ENCODE measurements around the gene SLC39A1. TPM values are rescaled to one million over a fixed set of nuclear protein-coding genes. Genes with fewer than 3 reads are reported as not detected.

The SLC39A1 gene
- polyA plus RNA-seq, 1 experiment, result 84.0 TPM

GRCh38 chr1:153968408-153968807 is 5.1 kb upstream of the SLC39A1 start:
- H3K4me3 ChIP-seq (ENCODE audit: low read depth, low read length), result peak overlapping the region; percentile 75
- POLR2A ChIA-PET, result interaction anchor here (1.2 to 3.9 kb wide), 2 partner anchors 9 to 22 kb away, joined by 5 to 39 read pairs; partner anchors contain the start of genes DENND4B and JTB
- H3K9me3 ChIP-seq (ENCODE audit: control insufficient read depth, insufficient read depth, low read length), result no peaks in the 10 kb centered on the region
- CTCF ChIA-PET, result interaction anchor here (1.5 to 4.8 kb wide), 4 partner anchors 9 to 147 kb away, joined by 3 to 31 read pairs (median 18); partner anchors contain the start of genes JTB and RAB13
- DNase-seq (ENCODE audit: low read depth, low spot score), result no peak
- no peaks in the 10 kb centered on the region for H3K27me3 ChIP-seq (ENCODE audit: control insufficient read depth, insufficient read depth, low read length)
- H3K27ac ChIP-seq (ENCODE audit: low read depth, low read length), result no peak overlapping the region
- TF ChIP-seq, protein P1, sequence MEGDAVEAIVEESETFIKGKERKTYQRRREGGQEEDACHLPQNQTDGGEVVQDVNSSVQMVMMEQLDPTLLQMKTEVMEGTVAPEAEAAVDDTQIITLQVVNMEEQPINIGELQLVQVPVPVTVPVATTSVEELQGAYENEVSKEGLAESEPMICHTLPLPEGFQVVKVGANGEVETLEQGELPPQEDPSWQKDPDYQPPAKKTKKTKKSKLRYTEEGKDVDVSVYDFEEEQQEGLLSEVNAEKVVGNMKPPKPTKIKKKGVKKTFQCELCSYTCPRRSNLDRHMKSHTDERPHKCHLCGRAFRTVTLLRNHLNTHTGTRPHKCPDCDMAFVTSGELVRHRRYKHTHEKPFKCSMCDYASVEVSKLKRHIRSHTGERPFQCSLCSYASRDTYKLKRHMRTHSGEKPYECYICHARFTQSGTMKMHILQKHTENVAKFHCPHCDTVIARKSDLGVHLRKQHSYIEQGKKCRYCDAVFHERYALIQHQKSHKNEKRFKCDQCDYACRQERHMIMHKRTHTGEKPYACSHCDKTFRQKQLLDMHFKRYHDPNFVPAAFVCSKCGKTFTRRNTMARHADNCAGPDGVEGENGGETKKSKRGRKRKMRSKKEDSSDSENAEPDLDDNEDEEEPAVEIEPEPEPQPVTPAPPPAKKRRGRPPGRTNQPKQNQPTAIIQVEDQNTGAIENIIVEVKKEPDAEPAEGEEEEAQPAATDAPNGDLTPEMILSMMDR (IDR thresholded peaks at IDR 0.05; ENCODE audit: low read depth, low read length), result no peak

DNA sequence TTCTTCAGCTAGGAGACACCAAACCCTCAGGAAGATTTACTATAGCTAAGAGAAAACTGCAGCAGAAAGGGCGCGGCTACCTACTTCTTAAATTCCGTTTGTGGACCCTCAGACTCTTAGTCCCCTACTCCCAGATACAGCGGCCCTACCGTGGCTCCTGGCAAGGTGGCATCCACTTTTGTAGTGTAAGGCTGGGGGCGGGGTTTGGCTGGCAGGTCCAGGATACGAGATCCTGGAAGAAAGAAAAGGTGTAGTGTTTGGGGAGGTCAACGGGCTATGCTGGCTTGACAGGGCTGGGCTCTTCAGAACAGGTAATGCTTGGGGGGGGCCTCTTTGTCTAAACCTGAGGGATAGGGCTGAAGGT is 4.6 kb upstream of the SLC39A1 start:
- TF ChIP-seq, protein P1 (IDR thresholded peaks at IDR 0.05; ENCODE audit: low read depth, low read length), result no peak
- H3K27me3 ChIP-seq (ENCODE audit: control insufficient read depth, insufficient read depth, low read length), result no peaks in the 10 kb centered on the region
- DNase-seq (ENCODE audit: low read depth, low spot score), result no peak
- peak overlapping the region; percentile 75 for H3K4me3 ChIP-seq (ENCODE audit: low read depth, low read length)
- no peaks in the 10 kb centered on the region for H3K9me3 ChIP-seq (ENCODE audit: control insufficient read depth, insufficient read depth, low read length)
- ChIA-PET CTCF (interaction anchor here (1.2 to 4.8 kb wide), 5 partner anchors 10 to 146 kb away, joined by 3 to 31 read pairs (median 6); partner anchors contain the start of genes JTB, RAB13 and RPS27), POLR2A (interaction anchor here (0.7 to 3.9 kb wide), 8 partner anchors 10 to 1216 kb away, joined by 3 to 39 read pairs (median 12); partner anchors contain the start of genes CHTOP, CRTC2, DENND4B and JTB)
- H3K27ac ChIP-seq (ENCODE audit: low read depth, low read length), result peak overlapping the region; percentile 31

GRCh38 chr1:153967107-153967999 is 4.0 kb upstream of the SLC39A1 start, which contains the start of gene CREB3L4:
CREB3L4 (plus strand) TSS chr1:153967902; CDS start chr1:153968526, 624 bp downstream.
- no peaks in the 10 kb centered on the region for H3K27me3 ChIP-seq (ENCODE audit: control insufficient read depth, insufficient read depth, low read length)
- no peaks in the 10 kb centered on the region; the same call in 1 of the 2 replicates for H3K9me3 ChIP-seq (ENCODE audit: control insufficient read depth, insufficient read depth, low read length)
- POLR2A ChIA-PET, result interaction anchor here (0.5 to 3.9 kb wide), 10 partner anchors 9 to 1217 kb away, joined by 3 to 39 read pairs (median 6); partner anchors contain the start of genes CHTOP, CRTC2, DENND4B and JTB
- CTCF ChIA-PET, result interaction anchor here (0.5 to 4.8 kb wide), 6 partner anchors 10 to 258 kb away, joined by 3 to 31 read pairs (median 9); partner anchors contain the start of genes JTB, RAB13 and RPS27
- TF ChIP-seq, protein P1 (IDR thresholded peaks at IDR 0.05; ENCODE audit: low read depth, low read length), result peak; percentile 49
- peak within 1 kb of the TSS; percentile 75 for H3K4me3 ChIP-seq (ENCODE audit: low read depth, low read length)
- peak; percentile 93 for DNase-seq (ENCODE audit: low read depth, low spot score)
- peak within 1 kb of the TSS; percentile 86 for H3K27ac ChIP-seq (ENCODE audit: low read depth, low read length)

- ChIA-PET CTCF (interaction anchor here (1.0 to 2.0 kb wide), 3 partner anchors 17 to 165 kb away, joined by 3 to 9 read pairs (median 9); partner anchors contain the start of genes DENND4B and RAB13), POLR2A (interaction anchor here (0.6 to 3.3 kb wide), 6 partner anchors 13 to 158 kb away, joined by 3 to 26 read pairs (median 4); partner anchors contain the start of genes JTB, RAB13 and RPS27)
- H3K27ac ChIP-seq (ENCODE audit: low read depth, low read length), result peak overlapping the region; percentile 84
- H3K4me3 ChIP-seq (ENCODE audit: low read depth, low read length), result peak overlapping the region; percentile 90
- H3K9me3 ChIP-seq (ENCODE audit: control insufficient read depth, insufficient read depth, low read length), result no peaks in the 10 kb centered on the region; the same call in 1 of the 2 replicates
- H3K27me3 ChIP-seq (ENCODE audit: control insufficient read depth, insufficient read depth, low read length), result no peaks in the 10 kb centered on the region
- TF ChIP-seq, protein P1 (IDR thresholded peaks at IDR 0.05; ENCODE audit: low read depth, low read length), result no peak
- no peak for DNase-seq (ENCODE audit: low read depth, low spot score)
Measured at GRCh38 chr1:153963850-153964331, 554 bp upstream of the SLC39A1 start.
